IPS-11a (cell line): ENCODE measurements around the gene EIF4E2.
"Not testable (repeated sequence)": the region's sequence is repeated elsewhere in the genome, so short reads cannot be mapped to it uniquely, and the experiment has no call there.

ENCODE experiments used
- H3K4me3 ChIP-seq: one replicate; pipeline ENCODE4 v1.5.1; 2013; ENCODE audit warnings: low read depth, low read length, control low read depth

Gene EIF4E2

GRCh38 chr2:232562515-232563151, 12.1 kb downstream of the EIF4E2 start:
- no peak overlapping the region for H3K4me3 ChIP-seq

- no peak overlapping the region for H3K4me3 ChIP-seq
Measured at GRCh38 chr2:232563580-232563979, 13.1 kb downstream of the EIF4E2 start.

- H3K4me3 ChIP-seq, result no peak overlapping the region
Measured at GRCh38 chr2:232567721-232568120, 17.2 kb downstream of the EIF4E2 start.

DNA sequence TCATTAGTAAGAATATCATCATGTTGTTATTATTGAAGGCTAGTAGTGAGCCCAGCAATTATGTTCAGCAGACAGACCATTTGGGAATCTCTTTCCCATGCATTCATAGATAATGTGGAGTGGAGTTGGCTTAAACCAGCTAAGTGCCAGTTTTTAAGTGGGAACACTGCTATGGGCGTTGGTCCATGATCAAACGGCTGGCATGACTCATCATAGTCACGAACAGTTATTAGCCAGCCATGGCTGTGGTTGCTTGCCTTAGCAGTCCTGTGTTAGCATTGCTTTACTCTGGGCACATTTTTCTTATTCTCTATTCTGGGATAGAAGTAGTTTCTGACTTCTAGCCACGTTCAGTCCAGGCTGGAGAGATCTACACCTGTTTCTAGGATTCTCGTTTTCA, 17.7 kb downstream of the EIF4E2 start:
- H3K4me3 ChIP-seq, result no peak overlapping the region

GRCh38 chr2:232569541-232569940, 19.1 kb downstream of the EIF4E2 start:
- H3K4me3 ChIP-seq, result no peak overlapping the region

DNA sequence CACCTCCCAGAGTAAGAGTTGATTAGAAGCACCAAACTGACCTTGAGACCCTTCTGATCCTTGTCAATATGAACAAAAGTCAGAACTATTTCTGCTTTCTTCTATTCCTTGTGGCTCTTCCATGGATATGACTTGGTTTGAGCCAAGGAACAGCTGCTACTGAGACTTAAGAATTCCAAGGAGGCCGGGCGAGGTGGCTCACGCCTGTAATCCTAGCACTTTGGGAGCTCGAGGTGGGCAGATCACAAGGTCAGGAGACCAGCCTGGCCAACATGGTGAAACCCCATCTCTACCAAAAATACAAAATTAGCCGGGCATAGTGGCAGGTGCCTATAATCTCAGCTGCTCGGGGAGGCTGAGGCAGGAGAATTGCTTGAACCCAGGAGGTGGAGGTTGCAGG, 20.0 kb downstream of the EIF4E2 start:
- H3K4me3 ChIP-seq, result not testable (repeated sequence)

DNA sequence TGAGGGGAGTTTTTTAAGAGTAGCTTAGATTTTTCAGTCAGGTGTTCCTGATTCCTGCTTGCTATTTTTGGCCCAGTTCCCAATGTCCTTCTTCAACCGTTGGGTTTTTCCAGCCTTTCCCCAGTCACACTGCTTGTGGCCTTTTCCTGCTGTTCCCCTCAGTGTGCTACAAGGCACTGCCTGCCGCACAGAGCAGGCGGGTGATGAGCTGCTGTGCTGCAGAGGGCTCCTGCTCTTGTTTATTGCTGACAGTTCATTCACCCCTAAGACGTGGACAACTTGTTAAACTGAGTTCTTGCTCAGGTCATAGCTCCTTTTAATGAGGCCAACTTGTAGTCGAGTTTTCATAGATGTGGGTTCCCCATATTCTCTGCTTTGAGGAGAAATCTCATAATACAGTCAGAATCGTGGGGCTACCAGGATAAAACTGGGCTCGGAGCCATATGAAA, 20.6 kb downstream of the EIF4E2 start:
- no peak overlapping the region for H3K4me3 ChIP-seq

- no peak overlapping the region for H3K4me3 ChIP-seq
Measured at GRCh38 chr2:232573042-232573441, 22.6 kb downstream of the EIF4E2 start.

- no peak overlapping the region for H3K4me3 ChIP-seq
Measured at GRCh38 chr2:232573771-232574435, 23.4 kb downstream of the EIF4E2 start.

DNA sequence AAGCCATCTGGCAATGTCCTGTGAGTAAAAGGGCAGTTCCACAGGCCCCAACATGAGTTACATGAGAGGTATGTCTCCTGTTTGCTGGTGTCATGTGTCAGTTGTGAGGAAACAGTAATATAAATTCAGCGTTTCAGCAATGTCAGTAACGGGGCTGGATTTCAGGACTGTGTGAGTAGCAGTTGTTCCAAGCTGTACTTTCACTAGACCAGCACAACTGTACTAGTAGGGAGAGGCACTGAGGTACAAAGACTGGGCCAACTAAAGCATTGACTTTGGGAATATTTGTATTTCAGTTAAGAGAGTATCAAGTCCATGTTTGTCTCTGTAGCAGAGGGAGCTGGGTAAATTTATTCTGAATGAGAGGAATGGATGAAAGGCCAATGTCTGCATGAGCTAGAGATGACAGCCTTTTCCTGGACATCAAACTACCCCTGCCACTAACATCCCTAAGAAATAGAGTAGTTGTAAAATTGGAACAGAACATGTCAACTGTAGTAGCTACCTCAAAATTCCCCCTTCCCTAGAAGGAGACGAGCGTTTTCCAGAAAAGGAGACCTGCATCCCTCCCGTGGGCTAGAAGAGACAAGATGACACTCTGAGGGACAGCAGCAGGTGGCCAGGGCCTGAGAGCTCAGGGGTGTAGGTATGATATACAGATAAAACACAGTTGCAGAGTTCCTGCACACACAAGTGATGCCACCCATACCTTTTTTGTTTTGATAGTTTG, 24.4 kb downstream of the EIF4E2 start:
- H3K4me3 ChIP-seq, result no peak overlapping the region

GRCh38 chr2:232575404-232575746, 24.9 kb downstream of the EIF4E2 start:
- H3K4me3 ChIP-seq, result no peak overlapping the region

DNA sequence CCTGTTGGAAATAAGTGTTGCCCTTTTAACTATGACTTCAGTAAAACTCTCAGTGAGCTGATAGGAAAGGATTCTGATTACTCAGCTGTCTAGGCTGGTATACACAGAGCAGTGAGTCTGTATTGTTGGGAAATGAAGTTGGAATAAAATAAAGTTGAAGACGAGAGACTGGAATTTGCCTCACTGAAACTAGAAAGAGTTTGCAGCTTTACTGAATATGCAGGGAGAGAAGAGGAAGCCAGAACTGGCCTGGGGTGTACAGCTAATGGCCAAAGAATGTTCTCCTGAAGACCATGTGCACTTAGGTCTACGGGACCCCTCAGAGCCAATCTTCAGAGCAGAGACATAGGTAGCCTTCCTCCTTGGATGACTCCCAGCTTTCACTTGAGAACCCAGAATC, 26.5 kb downstream of the EIF4E2 start:
- no peak overlapping the region for H3K4me3 ChIP-seq

DNA sequence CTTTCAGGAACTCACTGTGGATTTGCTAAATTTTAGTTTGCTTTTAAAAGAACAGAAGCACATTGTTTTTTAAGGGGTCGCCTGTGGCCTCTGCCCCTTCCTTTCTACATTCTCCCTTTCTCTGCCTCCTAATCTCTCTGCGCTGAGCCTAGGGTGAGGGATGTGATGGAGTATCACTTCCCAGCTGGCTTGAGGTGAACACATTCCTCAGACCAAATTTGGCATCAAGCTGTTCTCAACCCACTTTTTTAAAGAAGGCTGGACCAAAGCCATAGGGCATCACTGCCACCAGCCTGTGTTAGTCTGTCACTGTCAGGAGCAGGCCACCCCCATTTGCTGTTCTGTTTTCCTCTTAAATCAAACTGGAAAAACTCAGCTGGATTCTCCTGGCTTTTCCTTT, 27.4 kb downstream of the EIF4E2 start:
- no peak overlapping the region for H3K4me3 ChIP-seq

DNA sequence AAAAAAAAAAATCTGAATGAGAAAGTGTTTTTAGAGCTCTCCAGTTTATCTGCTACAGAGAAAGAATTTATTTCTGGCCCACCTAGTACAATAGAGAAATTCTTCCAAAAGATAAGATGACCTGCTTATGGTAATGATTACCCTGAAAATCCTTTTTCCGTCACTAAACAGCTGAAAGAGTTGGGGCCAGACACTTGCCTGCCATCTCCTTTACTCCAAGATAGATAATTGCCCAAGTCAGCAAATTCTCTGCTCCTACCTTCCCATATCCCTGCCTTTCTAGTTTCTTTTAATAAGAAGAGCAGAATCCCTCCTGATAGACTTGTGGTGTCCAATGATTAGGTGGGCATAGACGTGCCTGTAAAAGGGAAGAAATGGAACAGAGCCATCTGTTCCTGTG, 28.1 kb downstream of the EIF4E2 start:
- H3K4me3 ChIP-seq, result no peak overlapping the region

DNA sequence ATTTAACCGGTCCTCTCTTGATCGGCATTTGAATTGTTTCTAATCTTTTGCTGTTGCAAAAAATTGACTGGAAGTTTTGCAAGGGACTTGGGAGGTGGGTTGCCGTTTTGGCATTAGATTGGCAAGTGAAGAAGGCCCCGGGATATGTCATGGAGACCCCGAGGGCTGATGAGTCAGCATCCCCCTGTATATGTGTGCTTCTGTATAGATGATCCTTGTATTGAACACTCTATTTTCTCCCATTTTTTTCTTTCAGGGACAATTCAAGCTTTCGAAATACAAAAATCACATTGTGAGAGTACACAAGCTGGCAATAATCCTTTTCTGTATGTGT, 30.1 kb downstream of the EIF4E2 start:
- no peak overlapping the region for H3K4me3 ChIP-seq

- no peak overlapping the region for H3K4me3 ChIP-seq
Measured at GRCh38 chr2:232581725-232582124, 31.2 kb downstream of the EIF4E2 start.

GRCh38 chr2:232584238-232584637, 33.7 kb downstream of the EIF4E2 start:
- H3K4me3 ChIP-seq, result no peak overlapping the region

GRCh38 chr2:232586943-232587505, 36.5 kb downstream of the EIF4E2 start:
- H3K4me3 ChIP-seq, result no peak overlapping the region

DNA sequence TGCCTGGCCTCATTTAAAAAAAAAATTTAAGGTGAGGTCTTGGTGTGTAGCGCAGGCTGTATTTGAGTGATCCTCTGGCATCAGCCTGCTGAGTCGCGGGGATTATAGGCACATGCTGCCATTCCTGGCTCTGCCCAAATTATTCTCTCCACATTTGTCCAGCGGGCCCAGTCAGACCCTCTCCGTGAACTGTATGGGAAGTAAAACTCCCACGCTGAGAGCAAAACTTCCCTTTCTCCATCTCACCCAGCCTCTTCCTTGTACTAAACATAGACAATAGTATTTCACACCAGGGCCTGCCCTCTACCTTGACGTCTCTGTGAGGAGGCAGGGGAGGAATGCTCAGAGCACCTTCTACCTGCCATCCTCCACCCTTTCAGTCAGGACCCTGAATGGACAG, 37.0 kb downstream of the EIF4E2 start:
- H3K4me3 ChIP-seq, result no peak overlapping the region

DNA sequence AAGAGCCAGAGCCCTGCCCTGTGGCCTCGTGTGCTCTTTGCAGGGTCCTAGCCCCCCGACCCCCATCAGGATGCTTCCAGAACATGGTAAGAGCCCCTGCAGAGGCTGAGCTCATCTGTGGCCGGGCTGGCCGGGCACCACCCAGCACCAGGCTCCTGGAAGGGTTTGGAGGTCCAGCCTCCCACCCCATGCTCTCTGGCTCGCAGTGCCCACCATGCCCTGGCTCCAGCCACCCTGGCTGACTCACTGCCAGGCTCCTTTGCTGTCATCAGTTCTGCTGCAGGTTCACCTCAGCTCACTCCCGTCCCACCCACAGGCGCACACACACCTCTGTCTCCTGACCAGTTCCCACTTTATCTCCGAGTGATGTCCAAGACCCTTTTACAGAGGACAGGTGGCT, 37.5 kb downstream of the EIF4E2 start:
- no peak overlapping the region for H3K4me3 ChIP-seq

GRCh38 chr2:232588680-232589585, 38.4 kb downstream of the EIF4E2 start:
- H3K4me3 ChIP-seq, result no peak overlapping the region
